ENCODE results near the gene PRKCB. TPM values are rescaled to one million over a fixed set of nuclear protein-coding genes. Genes with fewer than 3 reads are reported as not detected.

Gene PRKCB
- total and polyA plus RNA-seq, 2 experiments from 2014 or later = 3.7 to 16.4 TPM

- TF ChIP-seq, protein P1, sequence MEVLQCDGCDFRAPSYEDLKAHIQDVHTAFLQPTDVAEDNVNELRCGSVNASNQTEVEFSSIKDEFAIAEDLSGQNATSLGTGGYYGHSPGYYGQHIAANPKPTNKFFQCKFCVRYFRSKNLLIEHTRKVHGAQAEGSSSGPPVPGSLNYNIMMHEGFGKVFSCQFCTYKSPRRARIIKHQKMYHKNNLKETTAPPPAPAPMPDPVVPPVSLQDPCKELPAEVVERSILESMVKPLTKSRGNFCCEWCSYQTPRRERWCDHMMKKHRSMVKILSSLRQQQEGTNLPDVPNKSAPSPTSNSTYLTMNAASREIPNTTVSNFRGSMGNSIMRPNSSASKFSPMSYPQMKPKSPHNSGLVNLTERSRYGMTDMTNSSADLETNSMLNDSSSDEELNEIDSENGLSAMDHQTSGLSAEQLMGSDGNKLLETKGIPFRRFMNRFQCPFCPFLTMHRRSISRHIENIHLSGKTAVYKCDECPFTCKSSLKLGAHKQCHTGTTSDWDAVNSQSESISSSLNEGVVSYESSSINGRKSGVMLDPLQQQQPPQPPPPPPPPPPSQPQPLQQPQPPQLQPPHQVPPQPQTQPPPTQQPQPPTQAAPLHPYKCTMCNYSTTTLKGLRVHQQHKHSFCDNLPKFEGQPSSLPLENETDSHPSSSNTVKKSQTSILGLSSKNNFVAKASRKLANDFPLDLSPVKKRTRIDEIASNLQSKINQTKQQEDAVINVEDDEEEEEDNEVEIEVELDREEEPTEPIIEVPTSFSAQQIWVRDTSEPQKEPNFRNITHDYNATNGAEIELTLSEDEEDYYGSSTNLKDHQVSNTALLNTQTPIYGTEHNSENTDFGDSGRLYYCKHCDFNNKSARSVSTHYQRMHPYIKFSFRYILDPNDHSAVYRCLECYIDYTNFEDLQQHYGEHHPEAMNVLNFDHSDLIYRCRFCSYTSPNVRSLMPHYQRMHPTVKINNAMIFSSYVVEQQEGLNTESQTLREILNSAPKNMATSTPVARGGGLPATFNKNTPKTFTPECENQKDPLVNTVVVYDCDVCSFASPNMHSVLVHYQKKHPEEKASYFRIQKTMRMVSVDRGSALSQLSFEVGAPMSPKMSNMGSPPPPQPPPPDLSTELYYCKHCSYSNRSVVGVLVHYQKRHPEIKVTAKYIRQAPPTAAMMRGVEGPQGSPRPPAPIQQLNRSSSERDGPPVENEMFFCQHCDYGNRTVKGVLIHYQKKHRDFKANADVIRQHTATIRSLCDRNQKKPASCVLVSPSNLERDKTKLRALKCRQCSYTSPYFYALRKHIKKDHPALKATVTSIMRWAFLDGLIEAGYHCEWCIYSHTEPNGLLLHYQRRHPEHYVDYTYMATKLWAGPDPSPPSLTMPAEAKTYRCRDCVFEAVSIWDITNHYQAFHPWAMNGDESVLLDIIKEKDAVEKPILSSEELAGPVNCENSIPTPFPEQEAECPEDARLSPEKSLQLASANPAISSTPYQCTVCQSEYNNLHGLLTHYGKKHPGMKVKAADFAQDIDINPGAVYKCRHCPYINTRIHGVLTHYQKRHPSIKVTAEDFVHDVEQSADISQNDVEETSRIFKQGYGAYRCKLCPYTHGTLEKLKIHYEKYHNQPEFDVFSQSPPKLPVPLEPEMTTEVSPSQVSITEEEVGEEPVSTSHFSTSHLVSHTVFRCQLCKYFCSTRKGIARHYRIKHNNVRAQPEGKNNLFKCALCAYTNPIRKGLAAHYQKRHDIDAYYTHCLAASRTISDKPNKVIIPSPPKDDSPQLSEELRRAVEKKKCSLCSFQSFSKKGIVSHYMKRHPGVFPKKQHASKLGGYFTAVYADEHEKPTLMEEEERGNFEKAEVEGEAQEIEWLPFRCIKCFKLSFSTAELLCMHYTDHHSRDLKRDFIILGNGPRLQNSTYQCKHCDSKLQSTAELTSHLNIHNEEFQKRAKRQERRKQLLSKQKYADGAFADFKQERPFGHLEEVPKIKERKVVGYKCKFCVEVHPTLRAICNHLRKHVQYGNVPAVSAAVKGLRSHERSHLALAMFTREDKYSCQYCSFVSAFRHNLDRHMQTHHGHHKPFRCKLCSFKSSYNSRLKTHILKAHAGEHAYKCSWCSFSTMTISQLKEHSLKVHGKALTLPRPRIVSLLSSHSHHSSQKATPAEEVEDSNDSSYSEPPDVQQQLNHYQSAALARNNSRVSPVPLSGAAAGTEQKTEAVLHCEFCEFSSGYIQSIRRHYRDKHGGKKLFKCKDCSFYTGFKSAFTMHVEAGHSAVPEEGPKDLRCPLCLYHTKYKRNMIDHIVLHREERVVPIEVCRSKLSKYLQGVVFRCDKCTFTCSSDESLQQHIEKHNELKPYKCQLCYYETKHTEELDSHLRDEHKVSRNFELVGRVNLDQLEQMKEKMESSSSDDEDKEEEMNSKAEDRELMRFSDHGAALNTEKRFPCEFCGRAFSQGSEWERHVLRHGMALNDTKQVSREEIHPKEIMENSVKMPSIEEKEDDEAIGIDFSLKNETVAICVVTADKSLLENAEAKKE (CRISPR knock-in tag; IDR thresholded peaks at IDR 0.05) = no peak
These were observed 28.8 kb upstream of the PRKCB start (continued) for GRCh38 chr16:23807028-23807427.

GRCh38 chr16:23821467-23821866 is 14.3 kb upstream of the PRKCB start:
- Histone ChIP-seq H3K4me1 (ENCODE audit: insufficient read depth) (no peaks in the 10 kb centered on the region), H3K27ac (ENCODE audit: low read depth) (no peak overlapping the region), H2AFZ (no peak overlapping the region), H3K4me2 (no peak overlapping the region), H4K20me1 (replicated peaks; ENCODE audit: insufficient read depth) (no peaks in the 10 kb centered on the region), H3K27me3 (ENCODE audit: insufficient read depth) (no peaks in the 10 kb centered on the region), H3K4me3 (no peak overlapping the region), H3F3A (replicated peaks; ENCODE audit: low read depth) (no peaks in the 10 kb centered on the region), H3K9me2 (ENCODE audit: insufficient read depth) (no peaks in the 10 kb centered on the region), H3K79me2 (replicated peaks; ENCODE audit: insufficient read depth) (no peaks in the 10 kb centered on the region), H3K36me3 (ENCODE audit: insufficient read depth) (no peaks in the 10 kb centered on the region)
- ATAC-seq (no peak), DNase-seq (ENCODE audit: low spot score) (no peak)
- Mint-ChIP-seq H3K4me3 (no peak overlapping the region), H3K27me3 (ENCODE audit: insufficient read depth, low read depth, poor library complexity) (peaks cover 2% of the 10 kb centered on the region), H3K27ac (no peak overlapping the region), H3K36me3 (ENCODE audit: low read depth) (no peaks in the 10 kb centered on the region), H3K9me3 (no peaks in the 10 kb centered on the region), H3K4me1 (no peaks in the 10 kb centered on the region)
- TF ChIP-seq, protein P2, sequence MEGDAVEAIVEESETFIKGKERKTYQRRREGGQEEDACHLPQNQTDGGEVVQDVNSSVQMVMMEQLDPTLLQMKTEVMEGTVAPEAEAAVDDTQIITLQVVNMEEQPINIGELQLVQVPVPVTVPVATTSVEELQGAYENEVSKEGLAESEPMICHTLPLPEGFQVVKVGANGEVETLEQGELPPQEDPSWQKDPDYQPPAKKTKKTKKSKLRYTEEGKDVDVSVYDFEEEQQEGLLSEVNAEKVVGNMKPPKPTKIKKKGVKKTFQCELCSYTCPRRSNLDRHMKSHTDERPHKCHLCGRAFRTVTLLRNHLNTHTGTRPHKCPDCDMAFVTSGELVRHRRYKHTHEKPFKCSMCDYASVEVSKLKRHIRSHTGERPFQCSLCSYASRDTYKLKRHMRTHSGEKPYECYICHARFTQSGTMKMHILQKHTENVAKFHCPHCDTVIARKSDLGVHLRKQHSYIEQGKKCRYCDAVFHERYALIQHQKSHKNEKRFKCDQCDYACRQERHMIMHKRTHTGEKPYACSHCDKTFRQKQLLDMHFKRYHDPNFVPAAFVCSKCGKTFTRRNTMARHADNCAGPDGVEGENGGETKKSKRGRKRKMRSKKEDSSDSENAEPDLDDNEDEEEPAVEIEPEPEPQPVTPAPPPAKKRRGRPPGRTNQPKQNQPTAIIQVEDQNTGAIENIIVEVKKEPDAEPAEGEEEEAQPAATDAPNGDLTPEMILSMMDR (conservative IDR thresholded peaks at IDR 0.05; ENCODE audit: low read depth in 2 of 2) = no peak
- no peak for TF ChIP-seq ZNF331 (CRISPR knock-in tag; IDR thresholded peaks at IDR 0.05; ENCODE audit: low read depth)
- TF ChIP-seq EZH2 (IDR thresholded peaks at IDR 0.05; ENCODE audit: low read depth, unreplicated experiment) = no peak
- TF ChIP-seq, protein P3, sequence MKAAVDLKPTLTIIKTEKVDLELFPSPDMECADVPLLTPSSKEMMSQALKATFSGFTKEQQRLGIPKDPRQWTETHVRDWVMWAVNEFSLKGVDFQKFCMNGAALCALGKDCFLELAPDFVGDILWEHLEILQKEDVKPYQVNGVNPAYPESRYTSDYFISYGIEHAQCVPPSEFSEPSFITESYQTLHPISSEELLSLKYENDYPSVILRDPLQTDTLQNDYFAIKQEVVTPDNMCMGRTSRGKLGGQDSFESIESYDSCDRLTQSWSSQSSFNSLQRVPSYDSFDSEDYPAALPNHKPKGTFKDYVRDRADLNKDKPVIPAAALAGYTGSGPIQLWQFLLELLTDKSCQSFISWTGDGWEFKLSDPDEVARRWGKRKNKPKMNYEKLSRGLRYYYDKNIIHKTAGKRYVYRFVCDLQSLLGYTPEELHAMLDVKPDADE (IDR thresholded peaks at IDR 0.05) = no peak
- TF ChIP-seq ZNF114 (CRISPR knock-in tag; IDR thresholded peaks at IDR 0.05) = no peak
